ENCODE measurements around the gene TPT1. TPM values are rescaled to one million over a fixed set of nuclear protein-coding genes. Genes with fewer than 3 reads are reported as not detected.
A peak's percentile ranks its signal among the peaks of the same experiment; 100 is the strongest.

Gene TPT1
- total and polyA plus RNA-seq, 9 of the 15 experiments (the other 6 are each of a cell fraction or from before 2014, with no cell fraction given): 602 to 2,508 (median 1,784) TPM

GRCh38 chr13:45316996-45317395 is 24.0 kb downstream of the TPT1 start (continued):
- TF ChIP-seq, protein P1, sequence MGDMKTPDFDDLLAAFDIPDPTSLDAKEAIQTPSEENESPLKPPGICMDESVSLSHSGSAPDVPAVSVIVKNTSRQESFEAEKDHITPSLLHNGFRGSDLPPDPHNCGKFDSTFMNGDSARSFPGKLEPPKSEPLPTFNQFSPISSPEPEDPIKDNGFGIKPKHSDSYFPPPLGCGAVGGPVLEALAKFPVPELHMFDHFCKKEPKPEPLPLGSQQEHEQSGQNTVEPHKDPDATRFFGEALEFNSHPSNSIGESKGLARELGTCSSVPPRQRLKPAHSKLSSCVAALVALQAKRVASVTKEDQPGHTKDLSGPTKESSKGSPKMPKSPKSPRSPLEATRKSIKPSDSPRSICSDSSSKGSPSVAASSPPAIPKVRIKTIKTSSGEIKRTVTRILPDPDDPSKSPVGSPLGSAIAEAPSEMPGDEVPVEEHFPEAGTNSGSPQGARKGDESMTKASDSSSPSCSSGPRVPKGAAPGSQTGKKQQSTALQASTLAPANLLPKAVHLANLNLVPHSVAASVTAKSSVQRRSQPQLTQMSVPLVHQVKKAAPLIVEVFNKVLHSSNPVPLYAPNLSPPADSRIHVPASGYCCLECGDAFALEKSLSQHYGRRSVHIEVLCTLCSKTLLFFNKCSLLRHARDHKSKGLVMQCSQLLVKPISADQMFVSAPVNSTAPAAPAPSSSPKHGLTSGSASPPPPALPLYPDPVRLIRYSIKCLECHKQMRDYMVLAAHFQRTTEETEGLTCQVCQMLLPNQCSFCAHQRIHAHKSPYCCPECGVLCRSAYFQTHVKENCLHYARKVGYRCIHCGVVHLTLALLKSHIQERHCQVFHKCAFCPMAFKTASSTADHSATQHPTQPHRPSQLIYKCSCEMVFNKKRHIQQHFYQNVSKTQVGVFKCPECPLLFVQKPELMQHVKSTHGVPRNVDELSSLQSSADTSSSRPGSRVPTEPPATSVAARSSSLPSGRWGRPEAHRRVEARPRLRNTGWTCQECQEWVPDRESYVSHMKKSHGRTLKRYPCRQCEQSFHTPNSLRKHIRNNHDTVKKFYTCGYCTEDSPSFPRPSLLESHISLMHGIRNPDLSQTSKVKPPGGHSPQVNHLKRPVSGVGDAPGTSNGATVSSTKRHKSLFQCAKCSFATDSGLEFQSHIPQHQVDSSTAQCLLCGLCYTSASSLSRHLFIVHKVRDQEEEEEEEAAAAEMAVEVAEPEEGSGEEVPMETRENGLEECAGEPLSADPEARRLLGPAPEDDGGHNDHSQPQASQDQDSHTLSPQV (IDR thresholded peaks at IDR 0.05): peak; percentile 94
- TF ChIP-seq PTRF (tag; IDR thresholded peaks at IDR 0.05) (peak; percentile 66), HMGN3 (IDR thresholded peaks at IDR 0.05; ENCODE audit: borderline replicate concordance, extremely low read depth, insufficient read length, low read depth, low read length) (no peak), ZNF780A (CRISPR knock-in tag; IDR thresholded peaks at IDR 0.05) (no peak), DDX20 (tag; IDR thresholded peaks at IDR 0.05; ENCODE audit: low read depth) (peak; percentile 81), MYC (IDR thresholded peaks at IDR 0.05; ENCODE audit: low read depth, low read length) (no peak), MYC (CRISPR knock-in tag; IDR thresholded peaks at IDR 0.05; ENCODE audit: borderline replicate concordance, low read depth) (no peak), SRSF1 (IDR thresholded peaks at IDR 0.05; ENCODE audit: low read depth, low read length) (no peak), FOXK2 (conservative IDR thresholded peaks at IDR 0.05 in 1 of 2, IDR thresholded peaks at IDR 0.05 in 1 of 2; ENCODE audit: low read depth in 2 of 2) (no peak), PKNOX1 (IDR thresholded peaks at IDR 0.05) (no peak), TAF7 (tag; IDR thresholded peaks at IDR 0.05) (0 out of 2 replicates have a peak, but pooled peaks have one; percentile 24), ZNF584 (CRISPR knock-in tag; IDR thresholded peaks at IDR 0.05; ENCODE audit: low read depth) (no peak), HLTF (IDR thresholded peaks at IDR 0.05) (no peak), CTBP1 (IDR thresholded peaks at IDR 0.05; ENCODE audit: borderline replicate concordance) (no peak), EHMT2 (IDR thresholded peaks at IDR 0.05) (no peak), HNRNPLL (IDR thresholded peaks at IDR 0.05; ENCODE audit: low read depth, low read length, poor library complexity, severe bottlenecking) (no peak), ZBTB34 (CRISPR knock-in tag; IDR thresholded peaks at IDR 0.05) (no peak)
- TF ChIP-seq, protein P2, sequence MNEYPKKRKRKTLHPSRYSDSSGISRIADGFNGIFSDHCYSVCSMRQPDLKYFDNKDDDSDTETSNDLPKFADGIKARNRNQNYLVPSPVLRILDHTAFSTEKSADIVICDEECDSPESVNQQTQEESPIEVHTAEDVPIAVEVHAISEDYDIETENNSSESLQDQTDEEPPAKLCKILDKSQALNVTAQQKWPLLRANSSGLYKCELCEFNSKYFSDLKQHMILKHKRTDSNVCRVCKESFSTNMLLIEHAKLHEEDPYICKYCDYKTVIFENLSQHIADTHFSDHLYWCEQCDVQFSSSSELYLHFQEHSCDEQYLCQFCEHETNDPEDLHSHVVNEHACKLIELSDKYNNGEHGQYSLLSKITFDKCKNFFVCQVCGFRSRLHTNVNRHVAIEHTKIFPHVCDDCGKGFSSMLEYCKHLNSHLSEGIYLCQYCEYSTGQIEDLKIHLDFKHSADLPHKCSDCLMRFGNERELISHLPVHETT (CRISPR knock-in tag; conservative IDR thresholded peaks at IDR 0.05 in 1 of 2, IDR thresholded peaks at IDR 0.05 in 1 of 2): no peak
- TF ChIP-seq, protein P3, sequence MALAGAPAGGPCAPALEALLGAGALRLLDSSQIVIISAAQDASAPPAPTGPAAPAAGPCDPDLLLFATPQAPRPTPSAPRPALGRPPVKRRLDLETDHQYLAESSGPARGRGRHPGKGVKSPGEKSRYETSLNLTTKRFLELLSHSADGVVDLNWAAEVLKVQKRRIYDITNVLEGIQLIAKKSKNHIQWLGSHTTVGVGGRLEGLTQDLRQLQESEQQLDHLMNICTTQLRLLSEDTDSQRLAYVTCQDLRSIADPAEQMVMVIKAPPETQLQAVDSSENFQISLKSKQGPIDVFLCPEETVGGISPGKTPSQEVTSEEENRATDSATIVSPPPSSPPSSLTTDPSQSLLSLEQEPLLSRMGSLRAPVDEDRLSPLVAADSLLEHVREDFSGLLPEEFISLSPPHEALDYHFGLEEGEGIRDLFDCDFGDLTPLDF (CRISPR knock-in tag; IDR thresholded peaks at IDR 0.05): no peak
